Hepatocyte (in vitro differentiated cells): ENCODE results near the gene KCNB1. TPM values are rescaled to one million over a fixed set of nuclear protein-coding genes. Genes with fewer than 3 reads are reported as not detected.

Experiments used
- DNase-seq: peaks from one replicate; pipeline ENCODE4 v3.0.0-alpha.2; 2016; ENCODE audit warnings: low spot score
- H2AFZ ChIP-seq: fragments of 200-600 bp; sonication (generic); 2 replicates; pipeline ENCODE4 v1.6.0; 2016; ENCODE audit warnings: antibody characterized with exemption, mild to moderate bottlenecking
- H3K27ac ChIP-seq: fragments of 200-600 bp; sonication (generic); 2 replicates; pipeline ENCODE4 v1.5.1; 2016; ENCODE audit warnings: mild to moderate bottlenecking
- H3K27me3 ChIP-seq: fragments of 200-600 bp; sonication (generic); 2 replicates; pipeline ENCODE4 v1.6.1; 2016
- H3K36me3 ChIP-seq: fragments of 200-600 bp; sonication (generic); replicated peaks from 2 replicates; pipeline ENCODE4 v1.5.1; 2016; ENCODE audit warnings: low read depth; ENCODE audit not compliant: insufficient read depth
- H3K4me1 ChIP-seq: fragments of 200-600 bp; sonication (generic); 2 replicates; pipeline ENCODE4 v1.5.1; 2016; ENCODE audit warnings: mild to moderate bottlenecking, moderate library complexity; ENCODE audit not compliant: insufficient read depth
- H3K4me2 ChIP-seq: fragments of 200-600 bp; sonication (generic); 2 replicates; pipeline ENCODE4 v1.6.0; 2016
- H3K4me3 ChIP-seq: fragments of 200-600 bp; sonication (generic); 2 replicates; pipeline ENCODE4 v1.5.1; 2016; ENCODE audit warnings: mild to moderate bottlenecking
- H3K79me2 ChIP-seq: fragments of 200-600 bp; sonication (generic); 2 replicates; pipeline ENCODE4 v1.6.0; 2017; ENCODE audit warnings: mild to moderate bottlenecking
- H3K9me2 ChIP-seq: fragments of 200-600 bp; sonication (generic); replicated peaks from 2 replicates; pipeline ENCODE4 v1.6.0; 2017; ENCODE audit warnings: mild to moderate bottlenecking; ENCODE audit not compliant: insufficient read depth
- H3K9me3 ChIP-seq: fragments of 200-600 bp; sonication (generic); 2 replicates; pipeline ENCODE4 v1.5.1; 2016; ENCODE audit warnings: low read depth, mild to moderate bottlenecking
- H4K20me1 ChIP-seq: fragments of 200-600 bp; sonication (generic); 2 replicates; pipeline ENCODE4 v1.6.0; 2016; ENCODE audit warnings: mild to moderate bottlenecking; ENCODE audit not compliant: insufficient read depth, poor library complexity, severe bottlenecking
- CTCF ChIP-seq: fragments of 200-600 bp; sonication (generic); IDR thresholded peaks from 2 replicates; pipeline ENCODE4 v1.5.1; 2016; ENCODE audit warnings: antibody characterized with exemption, mild to moderate bottlenecking; ENCODE audit not compliant: poor library complexity
- EZH2 ChIP-seq: fragments of 200-600 bp; sonication (generic); IDR thresholded peaks from 2 replicates; pipeline ENCODE4 v1.6.1; 2016; ENCODE audit warnings: antibody characterized with exemption, mild to moderate bottlenecking, borderline replicate concordance
- EZH2phosphoT487 ChIP-seq: fragments of 200-600 bp; sonication (generic); IDR thresholded peaks from one replicate; pipeline ENCODE4 v1.6.1; 2018; ENCODE audit warnings: antibody characterized with exemption, mild to moderate bottlenecking, low read depth, moderate library complexity; ENCODE audit not compliant: unreplicated experiment, severe bottlenecking
- whole genome bisulfite sequencing: methylation state at CpG from one replicate; pipeline ENCODE4 v1.1.6; 2016; ENCODE audit warnings: low lambda C conversion rate; ENCODE audit errors: missing lambda C conversion rate; 5-methylcytosine and 5-hydroxymethylcytosine counted together
- polyA plus RNA-seq: library from polyadenylated mRNA; unstranded; fragments of >200 nt; fragmentation: Nextera tagmentation; extraction: Ambion mirVana; gene quantifications from 2 replicates; pipeline ENCODE4 v1.2.1, GENCODE V29; 2016
- total RNA-seq: library from RNA; depleted of rRNA; stranded (reverse); fragments of >200 nt; gene quantifications from 2 replicates; pipeline ENCODE4 v1.2.3, GENCODE V29; 2014

The KCNB1 gene
- total and polyA plus RNA-seq, 2 experiments from 2014 or later, result 0.37 to 1.5 TPM

DNA sequence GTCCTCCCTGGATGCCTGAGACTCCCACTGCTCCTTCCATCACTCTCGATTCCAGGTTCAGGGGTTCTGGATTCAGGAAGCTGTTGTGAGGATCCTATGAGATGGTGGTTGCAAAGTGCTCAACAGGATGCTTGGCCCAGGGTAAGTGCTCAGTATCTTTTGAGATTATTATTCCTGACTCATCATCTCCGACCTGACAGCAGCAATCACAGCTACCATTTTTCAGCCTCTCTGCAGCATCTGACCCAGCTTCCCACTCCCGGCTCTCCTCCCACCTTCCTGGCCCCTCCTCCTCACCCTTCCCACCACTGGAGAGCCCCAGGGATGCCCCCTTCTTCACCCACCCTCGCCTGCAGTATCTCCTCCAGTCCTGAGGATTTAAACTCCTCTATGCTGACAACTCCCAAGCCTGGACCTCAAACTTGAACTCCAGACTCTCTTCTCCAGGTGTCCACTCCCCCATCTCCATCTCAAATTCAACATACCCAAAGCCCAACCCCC lies 36.8 kb upstream of the KCNB1 start:
- H3K27me3 ChIP-seq, result no peaks in the 10 kb centered on the region
- H3K9me3 ChIP-seq, result no peaks in the 10 kb centered on the region
- H2AFZ ChIP-seq, result no peak overlapping the region
- H3K4me1 ChIP-seq, result no peaks in the 10 kb centered on the region
- no peak overlapping the region for H3K4me2 ChIP-seq
- H3K4me3 ChIP-seq, result no peak overlapping the region
- H3K27ac ChIP-seq, result no peak overlapping the region
- TF ChIP-seq EZH2 (no peak), EZH2phosphoT487 (no peak), CTCF (no peak)
- no peaks in the 10 kb centered on the region for H3K9me2 ChIP-seq
- H4K20me1 ChIP-seq, result no peaks in the 10 kb centered on the region
- WGBS, result 88% methylated on average over 4 of the region's 4 CpGs
- DNase-seq, result no peak
- H3K36me3 ChIP-seq, result no peaks in the 10 kb centered on the region
- no peaks in the 10 kb centered on the region for H3K79me2 ChIP-seq

DNA sequence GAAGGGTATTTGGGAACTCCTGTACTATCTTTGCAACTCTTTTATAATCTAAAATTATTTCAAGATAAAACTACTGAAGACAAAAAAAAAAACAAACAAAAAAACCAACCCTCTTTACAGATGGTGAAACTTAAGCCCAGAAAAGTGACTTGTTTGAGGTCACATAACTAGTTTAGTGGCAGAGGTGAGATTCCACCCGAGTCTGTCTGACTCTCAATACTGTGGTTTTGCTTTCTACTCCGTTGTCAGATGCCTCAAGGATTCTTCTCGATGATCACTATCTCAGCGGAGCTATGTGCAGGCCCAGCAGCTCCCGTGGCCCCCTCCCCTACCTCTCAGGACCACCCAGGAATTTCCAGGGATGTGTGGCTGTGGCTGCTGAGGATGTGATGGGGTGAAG lies 36.1 kb upstream of the KCNB1 start:
- WGBS, result 69% methylated on average over 5 of the region's 5 CpGs
- Histone ChIP-seq H3K27me3 (no peaks in the 10 kb centered on the region), H3K4me1 (no peaks in the 10 kb centered on the region), H3K27ac (no peak overlapping the region), H3K9me2 (no peaks in the 10 kb centered on the region), H3K4me3 (no peak overlapping the region), H3K36me3 (no peaks in the 10 kb centered on the region), H2AFZ (no peak overlapping the region), H3K79me2 (no peaks in the 10 kb centered on the region), H3K9me3 (no peaks in the 10 kb centered on the region), H3K4me2 (no peak overlapping the region), H4K20me1 (no peaks in the 10 kb centered on the region)
- no peak for TF ChIP-seq EZH2
- TF ChIP-seq CTCF, result no peak
- no peak for TF ChIP-seq EZH2phosphoT487
- DNase-seq, result no peak

GRCh38 chr20:49517805-49518100 lies 35.3 kb upstream of the KCNB1 start:
- no peaks in the 10 kb centered on the region for H3K4me1 ChIP-seq
- H3K27me3 ChIP-seq, result no peaks in the 10 kb centered on the region
- no peaks in the 10 kb centered on the region for H3K79me2 ChIP-seq
- no peak overlapping the region for H3K27ac ChIP-seq
- H3K9me3 ChIP-seq, result no peaks in the 10 kb centered on the region
- TF ChIP-seq EZH2, result no peak
- TF ChIP-seq EZH2phosphoT487, result no peak
- no peak for TF ChIP-seq CTCF
- H3K4me3 ChIP-seq, result no peak overlapping the region
- no peak overlapping the region for H3K4me2 ChIP-seq
- no peaks in the 10 kb centered on the region for H3K36me3 ChIP-seq
- no peaks in the 10 kb centered on the region for H3K9me2 ChIP-seq
- 93% methylated on average over 4 of the region's 4 CpGs for WGBS
- no peak for DNase-seq
- no peaks in the 10 kb centered on the region for H4K20me1 ChIP-seq
- H2AFZ ChIP-seq, result no peak overlapping the region
